Breast epithelium (tissue), 4 donors: ENCODE data around the gene LDAH. TPM values are rescaled to one million over a fixed set of nuclear protein-coding genes. Genes with fewer than 3 reads are reported as not detected.

ENCODE experiments used
- DNase-seq, 2 donors: peaks; one replicate each; pipeline ENCODE4 v3.0.0-alpha.2; 2019; ENCODE audit warnings: low spot score in 2 of 2
- H3K27ac ChIP-seq, 2 donors: fragments of 200-600 bp; sonication (generic) in 1 of 2; one replicate each; pipeline ENCODE4 v1.5.1; 2016 to 2019; ENCODE audit warnings: mild to moderate bottlenecking in 1 of 2
- H3K27me3 ChIP-seq, 2 donors: fragments of 200-600 bp; sonication (generic) in 1 of 2; one replicate each; pipeline versions ENCODE4 v1.5.1 to v1.6.0; 2017 to 2019; ENCODE audit warnings: control low read depth in 1 of 2, mild to moderate bottlenecking in 1 of 2
- H3K36me3 ChIP-seq: fragments of 200-600 bp; one replicate; pipeline ENCODE4 v1.5.1; 2019
- H3K4me1 ChIP-seq, 2 donors: fragments of 200-600 bp; sonication (generic); one replicate each; pipeline ENCODE4 v1.5.1; 2016 to 2019; ENCODE audit warnings: control low read depth in 1 of 2
- H3K4me3 ChIP-seq, 3 donors: fragments of 200-600 bp; sonication (generic); 1 replicate in 2 of 3; 2 replicates in 1 of 3; pipeline ENCODE4 v1.5.1; 2016 to 2019; ENCODE audit warnings: mild to moderate bottlenecking in 3 of 3, moderate library complexity in 2 of 3
- H3K9me3 ChIP-seq, 2 donors: fragments of 200-600 bp; sonication (generic) in 1 of 2; one replicate each; pipeline ENCODE4 v1.5.1; 2016 to 2019; ENCODE audit warnings: control low read depth in 1 of 2
- CTCF ChIP-seq, 3 donors: fragments of 450-650 bp; IDR thresholded peaks; one replicate each; pipeline ENCODE4 v1.5.1; 2016 to 2017; ENCODE audit warnings: antibody characterized with exemption in 3 of 3, mild to moderate bottlenecking in 3 of 3, moderate library complexity in 3 of 3
- POLR2A ChIP-seq: fragments of 450-650 bp; IDR thresholded peaks from one replicate; pipeline ENCODE4 v1.6.1; 2016; ENCODE audit warnings: antibody characterized with exemption, mild to moderate bottlenecking, moderate library complexity
- POLR2AphosphoS5 ChIP-seq, 3 donors: sonication (generic); formaldehyde crosslinking; IDR thresholded peaks; one replicate each; pipeline ENCODE4 v1.6.1; 2017; ENCODE audit warnings: antibody characterized with exemption in 3 of 3
- intact Hi-C: fragments of 100-400 bp; cut with DNase I; formaldehyde crosslinking; loops from one replicate; pipeline ENCODE4 v1.15.1; 2023; ENCODE audit warnings: low total_unique reads
- total RNA-seq, 3 donors: library from RNA; depleted of rRNA; stranded (reverse); fragments of >200 nt; gene quantifications; one replicate each; pipeline ENCODE4 v1.1.0, GENCODE V29; 2016

The LDAH gene
- total RNA-seq, 3 donors from 2014 or later: 12.3 to 17.0 (median 12.5) TPM

- DNase-seq: no peak
- no peak overlapping the region for H3K4me3 ChIP-seq
- H3K27me3 ChIP-seq: peaks cover 0 to 28% of the 10 kb centered on the region in 2 donors
- intact Hi-C loops: no loop called here
- H3K36me3 ChIP-seq: no peaks in the 10 kb centered on the region
- H3K4me1 ChIP-seq: no peaks in the 10 kb centered on the region
- no peaks in the 10 kb centered on the region for H3K9me3 ChIP-seq
- no peak overlapping the region for H3K27ac ChIP-seq
- TF ChIP-seq POLR2A (no peak), CTCF (IDR thresholded peaks at IDR 0.05) (no peak), POLR2AphosphoS5 (IDR thresholded peaks at IDR 0.05) (no peak)
Observed at GRCh38 chr2:20834331-20834730, 11.4 kb upstream of the LDAH start.

GRCh38 chr2:20832606-20833005 is 9.7 kb upstream of the LDAH start:
- no peak for DNase-seq
- Histone ChIP-seq H3K27ac (no peak overlapping the region), H3K4me1 (no peaks in the 10 kb centered on the region), H3K27me3 (peaks cover 0 to 23% of the 10 kb centered on the region in 2 donors), H3K9me3 (no peaks in the 10 kb centered on the region), H3K4me3 (no peak overlapping the region), H3K36me3 (no peaks in the 10 kb centered on the region)
- no peak for TF ChIP-seq CTCF (IDR thresholded peaks at IDR 0.05)
- no peak for TF ChIP-seq POLR2AphosphoS5 (IDR thresholded peaks at IDR 0.05)
- TF ChIP-seq POLR2A: no peak
- intact Hi-C loops: no loop called here

GRCh38 chr2:20829861-20830260 is 7.0 kb upstream of the LDAH start:
- Histone ChIP-seq H3K4me3 (no peak overlapping the region), H3K9me3 (no peaks in the 10 kb centered on the region), H3K36me3 (no peaks in the 10 kb centered on the region), H3K27me3 (peaks cover 0 to 14% of the 10 kb centered on the region in 2 donors), H3K4me1 (no peaks in the 10 kb centered on the region), H3K27ac (no peak overlapping the region)
- intact Hi-C loops: no loop called here
- no peak for DNase-seq
- no peak for TF ChIP-seq POLR2A
- no peak for TF ChIP-seq CTCF (IDR thresholded peaks at IDR 0.05)

GRCh38 chr2:20823917-20824316 is 1.0 kb upstream of the LDAH start:
- Histone ChIP-seq H3K4me1 (no peaks in the 10 kb centered on the region), H3K9me3 (no peaks in the 10 kb centered on the region), H3K36me3 (no peaks in the 10 kb centered on the region), H3K4me3 (no peak overlapping the region), H3K27me3 (no peaks in the 10 kb centered on the region), H3K27ac (no peak overlapping the region)
- DNase-seq: no peak
- intact Hi-C loops: loop anchor here (5.0 kb wide), 1 partner anchor 717 kb away; no protein-coding TSS in a partner anchor
- TF ChIP-seq POLR2AphosphoS5 (IDR thresholded peaks at IDR 0.05): no peak
- TF ChIP-seq POLR2A: no peak
- TF ChIP-seq CTCF (IDR thresholded peaks at IDR 0.05): no peak

GRCh38 chr2:20818820-20819219 is 4.1 kb downstream of the LDAH start:
- Histone ChIP-seq H3K27ac (no peak overlapping the region), H3K27me3 (no peaks in the 10 kb centered on the region), H3K36me3 (no peaks in the 10 kb centered on the region), H3K4me3 (no peak overlapping the region), H3K4me1 (no peaks in the 10 kb centered on the region), H3K9me3 (no peaks in the 10 kb centered on the region)
- DNase-seq: no peak
- intact Hi-C loops: no loop called here
- no peak for TF ChIP-seq CTCF (IDR thresholded peaks at IDR 0.05)
- no peak for TF ChIP-seq POLR2A
- no peak for TF ChIP-seq POLR2AphosphoS5 (IDR thresholded peaks at IDR 0.05)
